NCI-H187 (cell line): ENCODE data around the gene FAM53B.
"Not testable (repeated sequence)": the region's sequence is repeated elsewhere in the genome, so short reads cannot be mapped to it uniquely, and the experiment has no call there.

ENCODE experiments used
- DNase-seq, 2 experiments: peaks; one replicate each; lab custom pipeline; 2025; lab: John Stamatoyannopoulos, UW

The FAM53B gene

GRCh38 chr10:124610851-124611250 lies 133.3 kb downstream of the FAM53B start:
- not testable (repeated sequence) for DNase-seq

- DNase-seq, result not testable (repeated sequence)
These were observed 134.0 kb downstream of the FAM53B start for GRCh38 chr10:124610186-124610585.

- no peak for DNase-seq
These were observed 134.5 kb downstream of the FAM53B start for GRCh38 chr10:124609698-124610097.

GRCh38 chr10:124608093-124608721 lies 136.0 kb downstream of the FAM53B start:
- DNase-seq, result no peak

- no peak for DNase-seq
These were observed 136.5 kb downstream of the FAM53B start for GRCh38 chr10:124607693-124608092.

- DNase-seq, result no peak
These were observed 137.4 kb downstream of the FAM53B start for GRCh38 chr10:124606822-124607221.

- DNase-seq, result no peak
These were observed 138.0 kb downstream of the FAM53B start for GRCh38 chr10:124605856-124606812.

- no peak for DNase-seq
These were observed 138.7 kb downstream of the FAM53B start for GRCh38 chr10:124605481-124605855.

- no peak for DNase-seq
These were observed 139.2 kb downstream of the FAM53B start for GRCh38 chr10:124605001-124605370.

- DNase-seq, result no peak
These were observed 139.8 kb downstream of the FAM53B start for GRCh38 chr10:124604214-124605000.

GRCh38 chr10:124603376-124604213 lies 140.6 kb downstream of the FAM53B start:
- DNase-seq, result no peak

GRCh38 chr10:124602646-124603365 lies 141.4 kb downstream of the FAM53B start:
- DNase-seq, result no peak

GRCh38 chr10:124602121-124602561 lies 142.0 kb downstream of the FAM53B start:
- DNase-seq, result no peak

GRCh38 chr10:124601431-124602120 lies 142.6 kb downstream of the FAM53B start:
- no peak for DNase-seq

GRCh38 chr10:124601016-124601415 lies 143.2 kb downstream of the FAM53B start:
- no peak for DNase-seq

GRCh38 chr10:124600051-124600880 lies 143.9 kb downstream of the FAM53B start:
- DNase-seq, result no peak

GRCh38 chr10:124599588-124600050 lies 144.6 kb downstream of the FAM53B start:
- DNase-seq, result no peak

GRCh38 chr10:124598773-124599587 lies 145.2 kb downstream of the FAM53B start:
- DNase-seq, result no peak
